Lung (tissue), 12 donors: ENCODE results near the gene PRDX2. TPM values are rescaled to one million over a fixed set of nuclear protein-coding genes. Genes with fewer than 3 reads are reported as not detected.

Source experiments
- ATAC-seq: fragments of 200-7000 bp; cut with Tn5 transposase; one replicate; pipeline ENCODE4 v1.9.1; 2020; ENCODE audit warnings: moderate number of reproducible peaks; ENCODE audit not compliant: insufficient read depth, low FRiP score
- DNase-seq, 3 donors: peaks; one replicate each; pipeline ENCODE4 v3.0.0-alpha.2; 2013 to 2017
- H3K27ac ChIP-seq, 2 donors: one replicate each; pipeline ENCODE4 v1.5.1; 2013; ENCODE audit warnings: mild to moderate bottlenecking in 2 of 2, moderate library complexity in 2 of 2, control low read depth in 1 of 2, inconsistent platforms in 1 of 2, low read depth in 1 of 2, low read length in 1 of 2
- H3K27me3 ChIP-seq, 3 donors: one replicate each; pipeline ENCODE4 v1.5.1; 2013; ENCODE audit warnings: low read length in 2 of 3; ENCODE audit not compliant: control insufficient read depth in 3 of 3, insufficient read depth in 3 of 3
- H3K36me3 ChIP-seq, 4 donors: one replicate each; pipeline ENCODE4 v1.5.1; 2013; ENCODE audit warnings: low read length in 4 of 4, mild to moderate bottlenecking in 1 of 4, moderate library complexity in 1 of 4; ENCODE audit not compliant: control insufficient read depth in 4 of 4, insufficient read depth in 4 of 4
- H3K4me1 ChIP-seq, 5 donors: one replicate each; pipeline ENCODE4 v1.5.1; 2013; ENCODE audit warnings: low read length in 5 of 5, mild to moderate bottlenecking in 2 of 5, moderate library complexity in 1 of 5; ENCODE audit not compliant: control insufficient read depth in 5 of 5, insufficient read depth in 5 of 5
- H3K4me3 ChIP-seq: one replicate; pipeline ENCODE4 v1.5.1; 2013; ENCODE audit warnings: mild to moderate bottlenecking, control low read depth, moderate library complexity
- H3K9ac ChIP-seq, 2 donors: one replicate each; pipeline ENCODE4 v1.5.1; 2013; ENCODE audit warnings: low read length in 2 of 2, control low read depth in 1 of 2; ENCODE audit not compliant: insufficient read depth in 1 of 2
- H3K9me3 ChIP-seq, 4 donors: one replicate each; pipeline ENCODE4 v1.5.1; 2013; ENCODE audit warnings: low read length in 3 of 4, mild to moderate bottlenecking in 1 of 4, moderate library complexity in 1 of 4; ENCODE audit not compliant: control insufficient read depth in 4 of 4, insufficient read depth in 3 of 4
- CTCF ChIP-seq: IDR thresholded peaks from 2 replicates; pipeline ENCODE4 v1.5.1; 2012; ENCODE audit warnings: mild to moderate bottlenecking; ENCODE audit errors: control extremely low read depth, extremely low read depth
- WGBS, 2 donors: extraction: QIAGEN DNeasy Blood & Tissue Kit; methylation state at CpG; one replicate each; pipeline ENCODE4 v1.1.7; 2013; 5-methylcytosine and 5-hydroxymethylcytosine counted together
- polyA plus RNA-seq, 2 donors: library from polyadenylated mRNA; stranded (reverse); fragments of 200-250 nt; gene quantifications; one replicate each; pipeline ENCODE4 v1.2.1, GENCODE V29; 2013
- total RNA-seq, 2 donors: library from RNA; depleted of rRNA in 1 of 2; stranded (reverse); fragments of >200 nt in 1 of 2; gene quantifications; one replicate each; pipeline ENCODE4 v1.2.1, GENCODE V29; 2014 to 2021
- donor health status: control.
- donor health status: control.
- donor health status: Bipolar disorder and iron deficiency.
- donor health status: healthy.
- donor health status: DM: yes; HTN: yes; CAD: no.

Gene PRDX2
- total and polyA plus RNA-seq, 4 donors: 132 to 196 (median 173) TPM

- TF ChIP-seq CTCF: no peak
- no peaks in the 10 kb centered on the region for H3K27me3 ChIP-seq
- peak overlapping the region; percentile 25 for H3K4me3 ChIP-seq
- no peak overlapping the region for H3K9ac ChIP-seq
- peaks cover 0 to 37% (median 8%) of the 10 kb centered on the region in 5 donors for H3K4me1 ChIP-seq
- peaks cover 0 to 4% (median 3%) of the 10 kb centered on the region in 4 donors for H3K36me3 ChIP-seq
- no peak for ATAC-seq
- WGBS, 2 donors: 64 to 65% methylated on average over 7 of the region's 7 CpGs
- no peak for DNase-seq
- H3K9me3 ChIP-seq: no peaks in the 10 kb centered on the region
- peak overlapping the region; percentile 98 to 100 for H3K27ac ChIP-seq
Measured at GRCh38 chr19:12794196-12794941, 7.2 kb downstream of the PRDX2 start.

GRCh38 chr19:12793290-12794195 is 8.1 kb downstream of the PRDX2 start:
- Histone ChIP-seq H3K36me3 (peaks cover 0 to 4% (median 0%) of the 10 kb centered on the region in 4 donors), H3K27ac (peak overlapping the region; percentile 98 to 100), H3K4me1 (peaks cover 0 to 46% (median 14%) of the 10 kb centered on the region in 5 donors), H3K27me3 (no peaks in the 10 kb centered on the region), H3K9ac (peak overlapping the region; percentile 63 to 71), H3K9me3 (no peaks in the 10 kb centered on the region), H3K4me3 (peak overlapping the region; percentile 69)
- ATAC-seq: peak; percentile 32
- 0 to 1% methylated on average over 51 to 81 of the region's 81 CpGs for WGBS, 2 donors
- peak; percentile 95 to 96 (median 96) for DNase-seq
- TF ChIP-seq CTCF: no peak

GRCh38 chr19:12792853-12793289 is 8.7 kb downstream of the PRDX2 start:
- Histone ChIP-seq H3K27ac (peak overlapping the region; percentile 98 to 100), H3K36me3 (peaks cover 0 to 4% (median 0%) of the 10 kb centered on the region in 4 donors), H3K9ac (peak overlapping the region; percentile 63 to 85), H3K27me3 (no peaks in the 10 kb centered on the region), H3K4me3 (peak overlapping the region; percentile 95), H3K4me1 (peaks cover 0 to 52% (median 21%) of the 10 kb centered on the region in 5 donors), H3K9me3 (no peaks in the 10 kb centered on the region)
- TF ChIP-seq CTCF: no peak
- ATAC-seq: no peak
- no peak for DNase-seq
- WGBS, 2 donors: 0% methylated on average over 19 to 22 of the region's 22 CpGs
